Peyer's patch (tissue), 4 donors: Measurements from ENCODE around the gene PRR9.

ENCODE experiments used
- POLR2A ChIP-seq, 2 donors: fragments of 450-650 bp; IDR thresholded peaks; one replicate each; pipeline ENCODE4 v1.5.1; 2017; ENCODE audit warnings: antibody characterized with exemption in 2 of 2, mild to moderate bottlenecking in 2 of 2, moderate library complexity in 2 of 2
- TF ChIP-seq, protein P1 (sequence below), 6 experiments: fragments of 450-650 bp in 4 of 6; fragments of 200-600 bp in 2 of 6; sonication (generic) in 1 of 6; IDR thresholded peaks; one replicate each; pipeline ENCODE4 v1.5.1; 2017 to 2019; ENCODE audit warnings: antibody characterized with exemption in 6 of 6, mild to moderate bottlenecking in 3 of 6, moderate library complexity in 1 of 6

GRCh38 chr1:153251988-153252387, 34.6 kb downstream of the PRR9 start:
- TF ChIP-seq, protein P1, sequence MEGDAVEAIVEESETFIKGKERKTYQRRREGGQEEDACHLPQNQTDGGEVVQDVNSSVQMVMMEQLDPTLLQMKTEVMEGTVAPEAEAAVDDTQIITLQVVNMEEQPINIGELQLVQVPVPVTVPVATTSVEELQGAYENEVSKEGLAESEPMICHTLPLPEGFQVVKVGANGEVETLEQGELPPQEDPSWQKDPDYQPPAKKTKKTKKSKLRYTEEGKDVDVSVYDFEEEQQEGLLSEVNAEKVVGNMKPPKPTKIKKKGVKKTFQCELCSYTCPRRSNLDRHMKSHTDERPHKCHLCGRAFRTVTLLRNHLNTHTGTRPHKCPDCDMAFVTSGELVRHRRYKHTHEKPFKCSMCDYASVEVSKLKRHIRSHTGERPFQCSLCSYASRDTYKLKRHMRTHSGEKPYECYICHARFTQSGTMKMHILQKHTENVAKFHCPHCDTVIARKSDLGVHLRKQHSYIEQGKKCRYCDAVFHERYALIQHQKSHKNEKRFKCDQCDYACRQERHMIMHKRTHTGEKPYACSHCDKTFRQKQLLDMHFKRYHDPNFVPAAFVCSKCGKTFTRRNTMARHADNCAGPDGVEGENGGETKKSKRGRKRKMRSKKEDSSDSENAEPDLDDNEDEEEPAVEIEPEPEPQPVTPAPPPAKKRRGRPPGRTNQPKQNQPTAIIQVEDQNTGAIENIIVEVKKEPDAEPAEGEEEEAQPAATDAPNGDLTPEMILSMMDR (IDR thresholded peaks at IDR 0.05), result no peak
- no peak for TF ChIP-seq POLR2A (IDR thresholded peaks at IDR 0.05)
